K562 (cell line): ENCODE results near the gene DYNC2I2. TPM values are rescaled to one million over a fixed set of nuclear protein-coding genes. Genes with fewer than 3 reads are reported as not detected.

Experiments
- ARHGAP35 ChIP-seq: fragments of 450-650 bp; IDR thresholded peaks from 2 replicates; pipeline ENCODE4 v1.6.1; 2018; ENCODE audit not compliant: partially characterized antibody
- ARID4B ChIP-seq: sonication (generic); formaldehyde crosslinking; IDR thresholded peaks from 2 replicates; pipeline ENCODE4 v1.8.0; 2022; ENCODE audit warnings: mild to moderate bottlenecking, missing genetic modification reagents
- HCFC1 ChIP-seq: IDR thresholded peaks from 2 replicates; pipeline ENCODE4 v1.6.1; 2012; ENCODE audit warnings: low read depth, low read length, improper control_type of control experiment
- HMGN3 ChIP-seq: IDR thresholded peaks from 2 replicates; pipeline ENCODE4 v1.6.1; 2011; ENCODE audit warnings: borderline replicate concordance, low read depth, mild to moderate bottlenecking, mixed read lengths, low read length; ENCODE audit not compliant: insufficient read length; ENCODE audit errors: extremely low read depth
- JUND ChIP-seq, 2 experiments: IDR thresholded peaks; 2 replicates in 1 of 2; 3 replicates in 1 of 2; pipeline ENCODE4 v1.6.1; 2011; ENCODE audit warnings: borderline replicate concordance in 2 of 2, low read depth in 2 of 2, low read length in 2 of 2, improper control_type of control experiment in 1 of 2, missing biosample characterization in 1 of 2, missing genetic modification characterization in 1 of 2, missing genetic modification reagents in 1 of 2
- NEUROD1 ChIP-seq: fragments of 150-350 bp; IDR thresholded peaks from 2 replicates; pipeline ENCODE4 v1.6.1; 2014; ENCODE audit warnings: borderline replicate concordance, low read length, low read depth; ENCODE audit not compliant: partially characterized antibody
- NFATC3 ChIP-seq: fragments of 450-650 bp; IDR thresholded peaks from 2 replicates; pipeline ENCODE4 v1.6.1; 2017; ENCODE audit warnings: mild to moderate bottlenecking
- NR4A1 ChIP-seq, 2 experiments: fragments of 250-450 bp in 1 of 2; fragments of 450-650 bp in 1 of 2; sonication (Bioruptor Pico) in 1 of 2; IDR thresholded peaks; 2 replicates each; pipeline versions ENCODE4 v1.4.0 to v1.6.1; 2016 to 2020; ENCODE audit warnings: mild to moderate bottlenecking in 2 of 2, missing compliant biosample characterization in 1 of 2, missing genetic modification characterization in 1 of 2, moderate library complexity in 1 of 2
- PCBP1 ChIP-seq: fragments of 200-400 bp; formaldehyde crosslinking; IDR thresholded peaks from 2 replicates; pipeline ENCODE4 v1.6.1; 2018; ENCODE audit warnings: mild to moderate bottlenecking, low read depth, low read length; ENCODE audit not compliant: poor library complexity, severe bottlenecking
- RBM39 ChIP-seq: fragments of 200-400 bp; formaldehyde crosslinking; optimal IDR thresholded peaks from 2 replicates; pipeline ENCODE3; 2018; ENCODE audit warnings: low read depth, low read length
- STAT5A ChIP-seq: IDR thresholded peaks from 2 replicates; pipeline ENCODE4 v1.6.1; 2012; ENCODE audit warnings: low read length, inconsistent platforms, borderline replicate concordance
- TEAD1 ChIP-seq, 2 experiments: fragments of 450-650 bp in 1 of 2; sonication (generic) in 1 of 2; formaldehyde crosslinking; IDR thresholded peaks; 2 replicates each; pipeline versions ENCODE4 v1.4.0 to v1.8.0; 2020 to 2022; ENCODE audit warnings: mild to moderate bottlenecking in 2 of 2, missing genetic modification reagents in 1 of 2
- TEAD4 ChIP-seq, 2 experiments: sonication (generic) in 1 of 2; formaldehyde crosslinking in 1 of 2; IDR thresholded peaks; 2 replicates each; pipeline versions ENCODE4 v1.6.1 to v1.8.0; 2012 to 2022; ENCODE audit warnings: borderline replicate concordance in 1 of 2, inconsistent platforms in 1 of 2, low read length in 1 of 2, mild to moderate bottlenecking in 1 of 2, missing genetic modification reagents in 1 of 2
- THAP7 ChIP-seq: fragments of 250-450 bp; sonication (Bioruptor Pico); IDR thresholded peaks from 2 replicates; pipeline ENCODE4 v1.5.0; 2021
- ZFP36 ChIP-seq: fragments of 150-350 bp; IDR thresholded peaks from 2 replicates; pipeline ENCODE4 v1.6.1; 2018; ENCODE audit warnings: low read length, low read depth; ENCODE audit not compliant: partially characterized antibody
- ZNF184 ChIP-seq: sonication (generic); formaldehyde crosslinking; IDR thresholded peaks from 2 replicates; pipeline ENCODE4 v1.5.0; 2020; ENCODE audit warnings: missing genetic modification reagents
- ZNF511 ChIP-seq: sonication (generic); formaldehyde crosslinking; IDR thresholded peaks from 2 replicates; pipeline ENCODE4 v1.8.0; 2022; ENCODE audit warnings: mild to moderate bottlenecking, missing genetic modification reagents
- ZNF696 ChIP-seq: fragments of 250-450 bp; sonication (Bioruptor Pico); conservative IDR thresholded peaks from 2 replicates; pipeline ENCODE4 v1.4.0; 2020; ENCODE audit warnings: mild to moderate bottlenecking, moderate library complexity
- ZNF79 ChIP-seq: fragments of 250-450 bp; sonication (Bioruptor Pico); IDR thresholded peaks from 2 replicates; pipeline ENCODE4 v1.4.0; 2020; ENCODE audit warnings: low read depth, mild to moderate bottlenecking, moderate library complexity
- ZSCAN29 ChIP-seq: fragments of 450-650 bp; IDR thresholded peaks from 2 replicates; pipeline ENCODE4 v1.6.1; 2017
- polyA plus RNA-seq, 8 experiments: library from polyadenylated mRNA; depleted of rRNA in 4 of 8; stranded (reverse) in 5 of 8; unstranded in 3 of 8; fragments of >200 nt; fragmentation: Nextera tagmentation in 2 of 8; fragmentation: Illumina TruSeq in 1 of 8; extraction: Ambion mirVana in 2 of 8; extraction: Trizol in 1 of 8; gene quantifications; 2 replicates each; pipeline versions ENCODE4 v1.2.1 to v1.2.3, GENCODE V29; 2011 to 2014; ENCODE audit warnings: inconsistent platforms in 1 of 8, missing spikeins in 1 of 8
- total RNA-seq, 7 experiments: library from RNA; depleted of rRNA in 6 of 7; stranded (reverse); fragments of >200 nt in 6 of 7; fragmentation: Illumina TruSeq in 2 of 7; extraction: Trizol in 2 of 7; gene quantifications; 2 replicates each; pipeline versions ENCODE4 v1.2.1 to v1.2.3, GENCODE V29; 2011 to 2021; ENCODE audit warnings: low replicate concordance in 1 of 7

The DYNC2I2 gene
- total and polyA plus RNA-seq, 9 of the 15 experiments (the other 6 are each of a cell fraction or from before 2014, with no cell fraction given), result 1.5 to 249 (median 70.0) TPM

GRCh38 chr9:128656416-128657343, at the start of gene DYNC2I2 (continued):
- TF ChIP-seq ARID4B (CRISPR knock-in tag), result peak; percentile 84; the same call in 1 of the 2 replicates
- TF ChIP-seq NEUROD1, result peak; percentile 70
- peak; percentile 77; the same call in 1 of the 2 replicates for TF ChIP-seq ZNF511 (CRISPR knock-in tag)
- TF ChIP-seq TEAD4 (IDR thresholded peaks at IDR 0.05; ENCODE audit: low read length), result peak; percentile 92
- peak; percentile 94 for TF ChIP-seq TEAD4 (CRISPR knock-in tag; IDR thresholded peaks at IDR 0.05; ENCODE audit: borderline replicate concordance)
- peak; percentile 97 to 99 for TF ChIP-seq TEAD1 (CRISPR knock-in tag; IDR thresholded peaks at IDR 0.05)
- peak; percentile 71 for TF ChIP-seq JUND (IDR thresholded peaks at IDR 0.05; ENCODE audit: borderline replicate concordance, low read depth, low read length)
- peak; percentile 79; the same call in 2 of the 3 replicates for TF ChIP-seq JUND (tag; IDR thresholded peaks at IDR 0.05; ENCODE audit: borderline replicate concordance, low read depth, low read length)
- TF ChIP-seq NFATC3, result no peak
- TF ChIP-seq ZSCAN29, result no peak; the same call in 1 of the 2 replicates
- no peak for TF ChIP-seq ZNF696 (CRISPR knock-in tag)
- TF ChIP-seq NR4A1 (CRISPR knock-in tag; IDR thresholded peaks at IDR 0.05), result peak; percentile 97
- peak; percentile 96 for TF ChIP-seq NR4A1 (tag; IDR thresholded peaks at IDR 0.05)
- no peak for TF ChIP-seq PCBP1
- peak; percentile 76 for TF ChIP-seq HMGN3
- TF ChIP-seq ARHGAP35, result no peak
- no peak for TF ChIP-seq RBM39
- TF ChIP-seq STAT5A, result no peak
- TF ChIP-seq ZFP36, result no peak
- TF ChIP-seq ZNF184, result no peak
- TF ChIP-seq THAP7 (CRISPR knock-in tag), result peak; percentile 70; the same call in 1 of the 2 replicates
- peak; percentile 95 for TF ChIP-seq HCFC1
- TF ChIP-seq ZNF79 (CRISPR knock-in tag), result peak; percentile 65; the same call in 1 of the 2 replicates
